Endodermal cell (in vitro differentiated cells): ENCODE data around the gene HID1. TPM values are rescaled to one million over a fixed set of nuclear protein-coding genes. Genes with fewer than 3 reads are reported as not detected.

Experiments used
- DNase-seq: peaks from one replicate; pipeline ENCODE4 v3.0.0-alpha.2; 2017
- H3K27ac ChIP-seq: 2 replicates; pipeline ENCODE4 v1.5.1; 2013; ENCODE audit warnings: mild to moderate bottlenecking, low read depth, low read length, moderate library complexity
- H3K27me3 ChIP-seq: 2 replicates; pipeline ENCODE4 v1.6.1; 2013; ENCODE audit warnings: mild to moderate bottlenecking, low read length, moderate library complexity; ENCODE audit not compliant: insufficient read depth, control insufficient read depth, poor library complexity, severe bottlenecking
- H3K36me3 ChIP-seq: 2 replicates; pipeline ENCODE4 v1.7.0; 2013; ENCODE audit warnings: mild to moderate bottlenecking, low read length, moderate library complexity; ENCODE audit not compliant: control insufficient read depth, insufficient read depth
- H3K4me1 ChIP-seq: one replicate; pipeline ENCODE4 v1.7.0; 2013; ENCODE audit warnings: low read length; ENCODE audit not compliant: control insufficient read depth, insufficient read depth
- H3K4me3 ChIP-seq: 2 replicates; pipeline ENCODE4 v1.5.1; 2013; ENCODE audit warnings: mild to moderate bottlenecking, low read length, moderate library complexity
- H3K9ac ChIP-seq: 2 replicates; pipeline ENCODE4 v1.6.1; 2013; ENCODE audit warnings: mild to moderate bottlenecking, low read length, moderate library complexity; ENCODE audit not compliant: poor library complexity, severe bottlenecking; ENCODE audit errors: extremely low read depth
- H3K9me3 ChIP-seq: 2 replicates; pipeline ENCODE4 v1.6.1; 2013; ENCODE audit warnings: mild to moderate bottlenecking, low read length, moderate library complexity; ENCODE audit not compliant: control insufficient read depth
- H3K27ac Mint-ChIP-seq: 2 replicates; pipeline ENCODE4 v1.8.0; 2020; ENCODE audit warnings: mixed read lengths
- H3K27me3 Mint-ChIP-seq: 2 replicates; pipeline ENCODE4 v1.8.0; 2021; ENCODE audit warnings: mild to moderate bottlenecking, mixed read lengths; ENCODE audit not compliant: insufficient read depth
- H3K36me3 Mint-ChIP-seq: 2 replicates; pipeline ENCODE4 v1.8.0; 2020; ENCODE audit warnings: low read depth, mixed read lengths
- H3K4me1 Mint-ChIP-seq: 2 replicates; pipeline ENCODE4 v1.8.0; 2020; ENCODE audit warnings: mixed read lengths
- H3K4me3 Mint-ChIP-seq: 2 replicates; pipeline ENCODE4 v1.8.0; 2020; ENCODE audit warnings: mild to moderate bottlenecking, moderate library complexity, mixed read lengths
- H3K9me3 Mint-ChIP-seq: 2 replicates; pipeline ENCODE4 v1.8.0; 2020; ENCODE audit warnings: mild to moderate bottlenecking, mixed read lengths
- CTCF ChIP-seq: fragments of 200-600 bp; sonication (generic); conservative IDR thresholded peaks from 2 replicates; pipeline ENCODE4 v1.5.0; 2021; ENCODE audit warnings: antibody characterized with exemption, mild to moderate bottlenecking
- WGBS, 2 experiments: methylation state at CpG; one replicate each; pipeline versions ENCODE4 v1.1.5 to v1.1.7; 2013; ENCODE audit warnings: missing lambda C conversion rate in 2 of 2, mixed read lengths in 1 of 2; ENCODE audit not compliant: insufficient coverage in 1 of 2, insufficient read length in 1 of 2; 5-methylcytosine and 5-hydroxymethylcytosine counted together
- total RNA-seq, 2 donors: library from RNA; stranded (reverse); fragmentation: NEBNext Ultra II Directional in 1 of 2; extraction: Animal tissue kit (Norgen Biotek cat#: 25700) in 1 of 2; gene quantifications; 2 replicates in 1 of 2; 3 replicates in 1 of 2; pipeline ENCODE4 v1.2.1, GENCODE V29; 2021

The HID1 gene
- total RNA-seq, 2 donors from 2014 or later = 7.6 to 11.4 TPM

- H3K36me3 ChIP-seq = no peaks in the 10 kb centered on the region
- no peaks in the 10 kb centered on the region for H3K9me3 ChIP-seq
- no peak overlapping the region for H3K4me3 ChIP-seq
- no peaks in the 10 kb centered on the region for H3K4me1 ChIP-seq
- H3K27me3 Mint-ChIP-seq = peaks cover 25% of the 10 kb centered on the region
- H3K27ac Mint-ChIP-seq = no peak overlapping the region
- H3K4me3 Mint-ChIP-seq = no peak overlapping the region
- no peak for DNase-seq
- no peak overlapping the region for H3K27ac ChIP-seq
- H3K27me3 ChIP-seq = peaks cover 28% of the 10 kb centered on the region
- WGBS, 2 experiments = 89 to 90% methylated on average over 6 to 13 of the region's 14 CpGs
- peaks cover 3% of the 10 kb centered on the region for H3K9me3 Mint-ChIP-seq
- H3K36me3 Mint-ChIP-seq = no peaks in the 10 kb centered on the region
- H3K9ac ChIP-seq = no peak overlapping the region
- no peaks in the 10 kb centered on the region for H3K4me1 Mint-ChIP-seq
- no peak for TF ChIP-seq CTCF
Measured at GRCh38 chr17:74901353-74902135, 71.0 kb downstream of the HID1 start.

Other genes starting within 250 kb of the HID1 start
- 1 to 10 TPM; 6.8 to 8.4 TPM for gene RAB37, start 235.5 kb downstream of the HID1 start, total RNA-seq
- gene NHERF1, start 224.1 kb downstream of the HID1 start, total RNA-seq = 100 to 1,000 TPM; 116 to 138 TPM
- gene NAT9, start 196.4 kb downstream of the HID1 start, total RNA-seq = 10 to 100 TPM; 58.3 to 77.3 TPM
- gene GRIN2C, start 112.9 kb downstream of the HID1 start, total RNA-seq = under 1 TPM; 0.24 to 0.31 TPM
- 10 to 100 TPM; 17.3 to 19.4 TPM for gene FDXR, start 99.8 kb downstream of the HID1 start, total RNA-seq
- gene FADS6, start 79.1 kb downstream of the HID1 start, total RNA-seq = 1 to 10 TPM; 4.7 to 5.7 TPM
- under 1 TPM; 0.11 to 0.13 TPM for gene USH1G, start 49.5 kb downstream of the HID1 start, total RNA-seq
- not detected for gene OTOP2, start 48.5 kb downstream of the HID1 start, total RNA-seq
- gene OTOP3, start 36.9 kb downstream of the HID1 start, total RNA-seq = not detected
- gene CDR2L, start 14.9 kb upstream of the HID1 start, total RNA-seq = 10 to 100 TPM; 20.4 to 23.6 TPM
- 10 to 100 TPM; 29.7 to 30.1 TPM for gene MRPL58, start 39.9 kb upstream of the HID1 start, total RNA-seq
- gene ATP5PD, start 74.2 kb upstream of the HID1 start, total RNA-seq = 100 to 1,000 TPM; 244 to 295 TPM
- 10 to 100 TPM; 27.7 to 32.8 TPM for gene KCTD2, start 74.5 kb upstream of the HID1 start, total RNA-seq
- 10 to 100 TPM; 28.8 to 54.0 TPM for gene SLC16A5, start 115.2 kb upstream of the HID1 start, total RNA-seq
- gene ARMC7, start 137.2 kb upstream of the HID1 start, total RNA-seq = 10 to 100 TPM; 20.0 to 26.6 TPM
- 10 to 100 TPM; 69.1 to 80.3 TPM for gene NT5C, start 159.0 kb upstream of the HID1 start, total RNA-seq
- gene JPT1, start 181.8 kb upstream of the HID1 start, total RNA-seq = 100 to 1,000 TPM; 148 to 156 TPM
- 100 to 1,000 TPM; 586 to 714 TPM for gene SUMO2, start 210.2 kb upstream of the HID1 start, total RNA-seq
- 100 to 1,000 TPM; 105 to 117 TPM for gene NUP85, start 232.9 kb upstream of the HID1 start, total RNA-seq